Glutamatergic neuron (in vitro differentiated cells): Measurements from ENCODE around the gene OR6S1. TPM values are rescaled to one million over a fixed set of nuclear protein-coding genes. Genes with fewer than 3 reads are reported as not detected.
"Not testable (repeated sequence)": the region's sequence is repeated elsewhere in the genome, so short reads cannot be mapped to it uniquely, and the experiment has no call there.

ENCODE experiments used
- DNase-seq: peaks from one replicate; pipeline ENCODE4 v3.0.0; 2022
- H3K27ac Mint-ChIP-seq: one replicate; pipeline ENCODE4 v1.8.0; 2020; ENCODE audit warnings: mild to moderate bottlenecking, mixed read lengths, inconsistent platforms; ENCODE audit not compliant: unreplicated experiment
- H3K27me3 Mint-ChIP-seq: one replicate; pipeline ENCODE4 v1.8.0; 2020; ENCODE audit warnings: mild to moderate bottlenecking, moderate library complexity, mixed read lengths, inconsistent platforms; ENCODE audit not compliant: unreplicated experiment
- H3K36me3 Mint-ChIP-seq: one replicate; pipeline ENCODE4 v1.8.0; 2020; ENCODE audit warnings: mild to moderate bottlenecking, mixed read lengths, inconsistent platforms; ENCODE audit not compliant: unreplicated experiment
- H3K4me1 Mint-ChIP-seq: one replicate; pipeline ENCODE4 v1.8.0; 2020; ENCODE audit warnings: mild to moderate bottlenecking, low read depth, mixed read lengths, inconsistent platforms; ENCODE audit not compliant: unreplicated experiment
- H3K4me3 Mint-ChIP-seq: one replicate; pipeline ENCODE4 v1.8.0; 2020; ENCODE audit warnings: mild to moderate bottlenecking, mixed read lengths, inconsistent platforms; ENCODE audit not compliant: unreplicated experiment
- H3K9me3 Mint-ChIP-seq: one replicate; pipeline ENCODE4 v1.8.0; 2020; ENCODE audit warnings: mild to moderate bottlenecking, moderate library complexity, mixed read lengths, inconsistent platforms; ENCODE audit not compliant: unreplicated experiment
- total RNA-seq: library from RNA; stranded (reverse); fragmentation: NEBNext Ultra II Directional; extraction: Animal tissue kit (Norgen Biotek cat#: 25700); gene quantifications from one replicate; pipeline ENCODE4 v1.2.1, GENCODE V29; 2021; ENCODE audit not compliant: unreplicated experiment
- TF ChIP-seq, protein P1 (sequence below): fragments of 200-600 bp; sonication (generic); IDR thresholded peaks from one replicate; pipeline ENCODE4 v1.5.0; 2021; ENCODE audit not compliant: partially characterized antibody, unreplicated experiment

The OR6S1 gene
- total RNA-seq, 1 donor from 2014 or later, result not detected

DNA sequence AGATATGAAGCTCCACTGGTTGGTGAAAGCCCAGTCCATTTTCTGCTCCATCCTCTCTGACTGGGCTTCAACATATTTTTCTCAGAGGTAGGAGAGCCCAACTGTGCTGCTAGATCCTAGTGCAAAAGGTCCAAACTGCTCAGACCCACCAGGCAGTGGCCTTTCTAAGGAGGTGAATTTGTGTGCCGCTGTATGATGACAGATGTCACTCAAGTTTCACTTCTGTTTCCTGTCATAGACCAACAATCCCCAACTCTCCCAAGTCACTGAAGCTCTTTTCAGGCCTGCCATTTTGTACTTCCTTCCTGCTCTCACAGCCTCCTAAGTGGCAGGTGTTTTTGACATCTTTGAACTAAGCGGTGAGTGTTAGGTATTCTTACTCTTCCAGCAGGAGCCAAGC, 26.5 kb upstream of the OR6S1 start:
- Mint-ChIP-seq H3K27me3 (peaks cover 11% of the 10 kb centered on the region), H3K36me3 (no peaks in the 10 kb centered on the region), H3K27ac (no peak overlapping the region), H3K4me3 (no peak overlapping the region), H3K4me1 (no peaks in the 10 kb centered on the region), H3K9me3 (peaks cover 3% of the 10 kb centered on the region)
- TF ChIP-seq, protein P1, sequence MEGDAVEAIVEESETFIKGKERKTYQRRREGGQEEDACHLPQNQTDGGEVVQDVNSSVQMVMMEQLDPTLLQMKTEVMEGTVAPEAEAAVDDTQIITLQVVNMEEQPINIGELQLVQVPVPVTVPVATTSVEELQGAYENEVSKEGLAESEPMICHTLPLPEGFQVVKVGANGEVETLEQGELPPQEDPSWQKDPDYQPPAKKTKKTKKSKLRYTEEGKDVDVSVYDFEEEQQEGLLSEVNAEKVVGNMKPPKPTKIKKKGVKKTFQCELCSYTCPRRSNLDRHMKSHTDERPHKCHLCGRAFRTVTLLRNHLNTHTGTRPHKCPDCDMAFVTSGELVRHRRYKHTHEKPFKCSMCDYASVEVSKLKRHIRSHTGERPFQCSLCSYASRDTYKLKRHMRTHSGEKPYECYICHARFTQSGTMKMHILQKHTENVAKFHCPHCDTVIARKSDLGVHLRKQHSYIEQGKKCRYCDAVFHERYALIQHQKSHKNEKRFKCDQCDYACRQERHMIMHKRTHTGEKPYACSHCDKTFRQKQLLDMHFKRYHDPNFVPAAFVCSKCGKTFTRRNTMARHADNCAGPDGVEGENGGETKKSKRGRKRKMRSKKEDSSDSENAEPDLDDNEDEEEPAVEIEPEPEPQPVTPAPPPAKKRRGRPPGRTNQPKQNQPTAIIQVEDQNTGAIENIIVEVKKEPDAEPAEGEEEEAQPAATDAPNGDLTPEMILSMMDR, result no peak
- DNase-seq, result no peak

DNA sequence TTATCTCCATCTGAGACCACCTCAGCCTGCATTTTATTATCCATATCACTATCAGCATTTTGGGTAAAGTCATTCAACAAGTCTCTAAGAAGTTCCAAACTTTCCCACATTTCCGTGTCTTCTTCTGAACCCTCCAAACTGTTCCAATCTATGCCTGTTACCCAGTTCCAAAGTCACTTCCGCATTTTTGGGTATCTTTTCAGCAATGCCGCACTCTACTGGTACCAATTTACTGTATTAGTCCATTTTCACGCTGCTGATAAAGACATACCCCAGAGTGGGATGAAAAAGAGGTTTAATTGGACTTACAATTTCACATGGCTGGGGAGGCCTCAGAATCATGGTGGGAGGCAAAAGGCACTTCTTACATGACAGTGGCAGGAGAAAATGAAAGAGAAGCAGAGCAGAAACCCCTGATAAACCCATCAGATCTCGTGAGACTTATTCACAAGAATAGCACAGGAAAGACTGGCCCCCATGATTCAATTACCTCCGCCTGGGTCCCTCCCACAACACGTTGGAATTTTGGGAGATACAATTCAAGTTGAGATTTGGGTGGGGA, 25.0 kb upstream of the OR6S1 start:
- H3K27me3 Mint-ChIP-seq, result peaks cover 11% of the 10 kb centered on the region
- DNase-seq, H3K4me3 Mint-ChIP-seq, H3K36me3 Mint-ChIP-seq, H3K27ac Mint-ChIP-seq, H3K9me3 Mint-ChIP-seq, H3K4me1 Mint-ChIP-seq: not testable (repeated sequence)

DNA sequence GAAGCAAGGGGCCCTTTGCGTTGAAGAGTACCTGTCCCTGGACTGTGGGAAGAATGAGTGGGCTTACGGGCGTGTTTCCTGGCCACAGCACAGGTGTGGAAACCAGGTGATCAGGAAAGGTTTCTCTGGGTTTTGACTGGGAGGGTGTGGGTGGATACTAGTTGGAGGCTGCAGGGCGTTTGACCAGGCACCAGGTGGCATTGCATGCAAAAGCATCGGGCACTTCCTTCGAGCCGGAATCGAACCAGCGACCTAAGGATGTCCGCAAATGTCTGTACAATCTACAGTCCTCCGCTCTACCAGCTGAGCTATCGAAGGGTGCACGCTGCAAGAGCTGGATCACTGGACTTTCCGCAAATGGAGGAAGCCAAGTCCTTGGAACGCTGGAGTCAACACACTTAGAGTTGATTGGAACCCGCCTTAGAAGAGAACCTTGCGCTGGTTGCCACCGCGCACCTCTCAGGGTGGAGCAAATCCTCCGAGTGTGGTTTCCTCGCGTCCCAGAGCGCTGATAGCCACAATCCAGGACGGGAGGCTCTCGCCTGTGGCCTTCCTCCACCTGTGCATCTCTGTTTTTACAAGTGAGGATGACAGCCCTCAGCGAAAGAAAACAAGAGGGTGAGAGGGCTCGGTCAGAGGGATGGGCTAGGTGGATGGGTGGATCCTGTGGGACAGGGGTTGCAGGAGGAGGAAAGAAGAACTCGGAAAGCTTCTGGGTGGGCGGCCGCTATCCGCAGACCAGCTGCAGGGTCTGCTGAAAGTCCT, 21.7 kb upstream of the OR6S1 start:
- H3K27ac Mint-ChIP-seq, result no peak overlapping the region

DNA sequence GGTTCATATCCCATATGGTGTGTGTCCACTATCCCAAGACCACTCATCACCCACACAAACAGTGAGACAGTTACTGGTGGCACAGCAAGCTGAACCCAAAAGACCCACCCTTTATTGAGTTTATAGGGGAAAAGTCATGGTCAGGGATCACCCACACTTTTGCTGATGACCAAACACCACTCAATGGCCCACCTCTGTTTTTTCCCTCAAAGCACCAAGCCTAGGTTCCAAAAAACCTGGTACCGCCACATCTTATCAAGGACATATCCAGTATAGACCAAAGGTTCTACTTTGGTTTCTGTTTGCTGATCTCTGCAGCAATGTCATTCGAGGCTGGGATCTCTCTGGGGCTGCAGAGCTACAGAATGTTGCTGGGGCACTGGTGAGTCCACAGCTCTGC, 19.7 kb upstream of the OR6S1 start:
- TF ChIP-seq, protein P1, result no peak
- DNase-seq, result no peak
- Mint-ChIP-seq H3K4me3 (no peak overlapping the region), H3K4me1 (no peaks in the 10 kb centered on the region), H3K27ac (no peak overlapping the region), H3K9me3 (peaks cover 16% of the 10 kb centered on the region), H3K27me3 (peaks cover 24% of the 10 kb centered on the region), H3K36me3 (peaks cover 7% of the 10 kb centered on the region)

More for the DNA sequence above, 21.7 kb upstream of the OR6S1 start:
- peaks cover 13% of the 10 kb centered on the region for H3K27me3 Mint-ChIP-seq
- TF ChIP-seq, protein P1, result no peak
- H3K4me3 Mint-ChIP-seq, result peak overlapping the region; percentile 75
- H3K4me1 Mint-ChIP-seq, result no peaks in the 10 kb centered on the region
- no peaks in the 10 kb centered on the region for H3K36me3 Mint-ChIP-seq
- peaks cover 10% of the 10 kb centered on the region for H3K9me3 Mint-ChIP-seq
- DNase-seq, result peak; percentile 51

DNA sequence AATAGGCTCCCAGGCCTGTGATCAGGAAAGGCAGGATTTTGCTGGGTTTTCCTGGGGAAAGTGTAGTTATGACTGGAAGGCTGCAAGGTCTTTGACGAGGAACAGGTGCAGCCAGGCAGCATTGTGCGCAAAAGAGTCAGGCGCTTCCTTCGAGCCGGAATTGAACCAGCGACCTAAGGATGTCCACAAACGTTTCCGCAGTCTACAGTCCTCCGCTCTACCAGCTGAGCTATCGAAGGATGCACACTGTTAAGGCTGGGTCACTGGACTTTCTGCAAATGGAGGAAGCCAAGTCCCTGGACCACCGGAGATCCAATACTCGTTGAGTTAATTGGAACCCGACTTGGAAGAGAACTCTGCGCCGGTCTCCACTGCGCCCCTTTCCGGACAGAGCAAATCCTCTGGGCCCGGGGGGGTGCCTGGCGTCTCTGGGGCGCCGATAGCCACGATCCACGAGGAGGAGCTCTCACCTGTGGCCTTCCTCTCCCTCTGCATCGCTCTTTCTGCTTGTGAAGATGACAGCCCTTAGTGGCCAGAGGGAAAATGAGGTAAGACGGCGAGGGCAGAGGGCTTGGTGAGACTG, 18.4 kb upstream of the OR6S1 start:
- no peak overlapping the region for H3K4me3 Mint-ChIP-seq
- H3K4me1 Mint-ChIP-seq, result no peaks in the 10 kb centered on the region
- peaks cover 16% of the 10 kb centered on the region for H3K9me3 Mint-ChIP-seq
- no peak overlapping the region for H3K27ac Mint-ChIP-seq
- peaks cover 29% of the 10 kb centered on the region for H3K27me3 Mint-ChIP-seq
- peaks cover 7% of the 10 kb centered on the region for H3K36me3 Mint-ChIP-seq
- DNase-seq, result no peak
- TF ChIP-seq, protein P1, result no peak
